GM21367 (cell line): ENCODE data around the gene GLP1R.

Experiments
- ATAC-seq: cut with Tn5 transposase; IDR thresholded peaks from one replicate; pipeline ENCODE4 v1.9.1; 2021; ENCODE audit not compliant: unreplicated experiment

GLP1R gene

GRCh38 chr6:39061588-39061987 is 13.0 kb downstream of the GLP1R start:
- no peak for ATAC-seq

GRCh38 chr6:39062014-39062740 is 13.6 kb downstream of the GLP1R start:
- no peak for ATAC-seq

GRCh38 chr6:39063526-39063925 is 14.9 kb downstream of the GLP1R start:
- ATAC-seq = no peak

- ATAC-seq = no peak
Measured at GRCh38 chr6:39065561-39065960, 17.0 kb downstream of the GLP1R start.

GRCh38 chr6:39068391-39068790 is 19.8 kb downstream of the GLP1R start:
- ATAC-seq = no peak

- ATAC-seq = no peak
Measured at GRCh38 chr6:39072830-39073229, 24.2 kb downstream of the GLP1R start.

GRCh38 chr6:39073471-39074355 is 25.1 kb downstream of the GLP1R start:
- ATAC-seq = no peak

- ATAC-seq = no peak
Measured at GRCh38 chr6:39074486-39074885, 25.9 kb downstream of the GLP1R start.

GRCh38 chr6:39075010-39075686 is 26.6 kb downstream of the GLP1R start:
- no peak for ATAC-seq

- no peak for ATAC-seq
Measured at GRCh38 chr6:39075807-39076622, 27.4 kb downstream of the GLP1R start.

- ATAC-seq = no peak
Measured at GRCh38 chr6:39076623-39077535, 28.3 kb downstream of the GLP1R start.

GRCh38 chr6:39077882-39078594 is 29.5 kb downstream of the GLP1R start:
- no peak for ATAC-seq

GRCh38 chr6:39078695-39079094 is 30.1 kb downstream of the GLP1R start:
- no peak for ATAC-seq

- ATAC-seq = no peak
Measured at GRCh38 chr6:39079197-39080125, 30.9 kb downstream of the GLP1R start.

- no peak for ATAC-seq
Measured at GRCh38 chr6:39080246-39080875, 31.8 kb downstream of the GLP1R start.

GRCh38 chr6:39082310-39082709 is 33.7 kb downstream of the GLP1R start:
- no peak for ATAC-seq

GRCh38 chr6:39083231-39083634 is 34.7 kb downstream of the GLP1R start:
- no peak for ATAC-seq

GRCh38 chr6:39084506-39084905 is 35.9 kb downstream of the GLP1R start:
- ATAC-seq = no peak
